HEK293 (cell line): ENCODE measurements around the gene PLA2G1B.

Experiments
- CTCF ChIA-PET: fragments of 350-600 bp; formaldehyde crosslinking; extraction: SDS; loops from one replicate; lab custom pipeline; 2021; ENCODE audit warnings: antibody characterized with exemption; lab: Yijun Ruan, JAX
- POLR2A ChIA-PET: fragments of 300-600 bp; formaldehyde crosslinking; extraction: SDS; loops from one replicate; lab custom pipeline; 2020; ENCODE audit warnings: antibody characterized with exemption, inconsistent platforms; lab: Yijun Ruan, JAX
- H3K27ac ChIP-seq: fragments of 200-500 bp; sonication (Bioruptor generic); 2 replicates; pipeline ENCODE4 v1.5.1; 2014; ENCODE audit warnings: low read depth, low read length, control low read depth, inconsistent platforms; ENCODE audit errors: extremely low read depth
- H3K36me3 ChIP-seq, 2 experiments: fragments of 200-500 bp in 1 of 2; sonication (Bioruptor generic) in 1 of 2; 1 replicate in 1 of 2; 2 replicates in 1 of 2; pipeline ENCODE4 v1.5.1; 2014 to 2017; ENCODE audit warnings: inconsistent platforms in 2 of 2, low read length in 2 of 2; ENCODE audit not compliant: control insufficient read depth in 2 of 2, insufficient read depth in 1 of 2
- H3K4me1 ChIP-seq: fragments of 200-500 bp; sonication (Bioruptor generic); 2 replicates; pipeline ENCODE4 v1.5.1; 2014; ENCODE audit warnings: mild to moderate bottlenecking, low read length, inconsistent platforms; ENCODE audit not compliant: control insufficient read depth, insufficient read depth
- H3K4me3 ChIP-seq: 2 replicates; pipeline ENCODE4 v1.5.1; 2011; ENCODE audit warnings: low read depth, mild to moderate bottlenecking, control low read depth, low read length, moderate library complexity
- H3K9me3 ChIP-seq: fragments of 200-500 bp; sonication (Bioruptor generic); 2 replicates; pipeline ENCODE4 v1.5.1; 2014; ENCODE audit warnings: low read depth, low read length, inconsistent platforms; ENCODE audit not compliant: control insufficient read depth, insufficient read depth
- GLI2 ChIP-seq: fragments of 450-650 bp; formaldehyde crosslinking; IDR thresholded peaks from 2 replicates; pipeline ENCODE4; 2017; ENCODE audit warnings: missing biosample characterization, missing genetic modification characterization, low read depth, borderline replicate concordance
- GLI4 ChIP-seq: fragments of 450-650 bp; formaldehyde crosslinking; IDR thresholded peaks from 2 replicates; pipeline ENCODE4 v1.5.1; 2016; ENCODE audit warnings: missing biosample characterization, missing genetic modification characterization
- HOXC10 ChIP-seq: sonication (generic); formaldehyde crosslinking; IDR thresholded peaks from 2 replicates; pipeline ENCODE4 v1.8.1; 2023; ENCODE audit warnings: mild to moderate bottlenecking, missing genetic modification reagents
- HOXD13 ChIP-seq: sonication (generic); formaldehyde crosslinking; IDR thresholded peaks from 2 replicates; pipeline ENCODE4 v1.8.0; 2022; ENCODE audit warnings: missing genetic modification reagents, borderline replicate concordance
- ZBTB6 ChIP-seq: fragments of 450-650 bp; formaldehyde crosslinking; IDR thresholded peaks from 2 replicates; pipeline ENCODE4 v1.5.1; 2017; ENCODE audit warnings: missing biosample characterization, missing genetic modification characterization
- ZBTB7A ChIP-seq: fragments of 450-650 bp; formaldehyde crosslinking; IDR thresholded peaks from 2 replicates; pipeline ENCODE4 v1.5.1; 2016; ENCODE audit warnings: low read depth, missing biosample characterization, missing genetic modification characterization
- ZBTB8A ChIP-seq: fragments of 450-650 bp; formaldehyde crosslinking; IDR thresholded peaks from 2 replicates; pipeline ENCODE4 v1.5.1; 2016; ENCODE audit warnings: missing biosample characterization, missing genetic modification characterization
- ZNF10 ChIP-seq: fragments of 450-650 bp; formaldehyde crosslinking; IDR thresholded peaks from 2 replicates; pipeline ENCODE4 v1.5.1; 2017; ENCODE audit warnings: missing biosample characterization, missing genetic modification characterization
- ZNF132 ChIP-seq: fragments of 450-650 bp; formaldehyde crosslinking; IDR thresholded peaks from 2 replicates; pipeline ENCODE4 v1.5.1; 2017; ENCODE audit warnings: missing biosample characterization, missing genetic modification characterization, borderline replicate concordance
- ZNF146 ChIP-seq: fragments of 450-650 bp; formaldehyde crosslinking; IDR thresholded peaks from 2 replicates; pipeline ENCODE4 v1.5.1; 2016; ENCODE audit warnings: missing biosample characterization, missing genetic modification characterization
- ZNF175 ChIP-seq: fragments of 450-650 bp; formaldehyde crosslinking; IDR thresholded peaks from 2 replicates; pipeline ENCODE4 v1.5.1; 2016; ENCODE audit warnings: missing biosample characterization, missing genetic modification characterization
- ZNF23 ChIP-seq: fragments of 450-650 bp; formaldehyde crosslinking; IDR thresholded peaks from 2 replicates; pipeline ENCODE4 v1.5.1; 2016; ENCODE audit warnings: missing biosample characterization, missing genetic modification characterization, borderline replicate concordance
- ZNF266 ChIP-seq: fragments of 450-650 bp; formaldehyde crosslinking; IDR thresholded peaks from 2 replicates; pipeline ENCODE4 v1.5.1; 2016; ENCODE audit warnings: missing biosample characterization, missing genetic modification characterization, low read depth
- ZNF302 ChIP-seq: fragments of 450-650 bp; formaldehyde crosslinking; IDR thresholded peaks from 2 replicates; pipeline ENCODE4 v1.5.1; 2016; ENCODE audit warnings: missing biosample characterization, missing genetic modification characterization, low read depth
- ZNF324 ChIP-seq: fragments of 450-650 bp; formaldehyde crosslinking; IDR thresholded peaks from 2 replicates; pipeline ENCODE4 v1.5.1; 2016; ENCODE audit warnings: missing biosample characterization, missing genetic modification characterization
- ZNF341 ChIP-seq: fragments of 450-650 bp; formaldehyde crosslinking; IDR thresholded peaks from 2 replicates; pipeline ENCODE4; 2016; ENCODE audit warnings: low read depth, missing biosample characterization, missing genetic modification characterization
- ZNF391 ChIP-seq: fragments of 450-650 bp; formaldehyde crosslinking; IDR thresholded peaks from 2 replicates; pipeline ENCODE4 v1.5.1; 2016; ENCODE audit warnings: low read depth, missing biosample characterization, missing genetic modification characterization, borderline replicate concordance
- ZNF423 ChIP-seq: fragments of 450-650 bp; formaldehyde crosslinking; IDR thresholded peaks from 2 replicates; pipeline ENCODE4 v1.5.1; 2016; ENCODE audit warnings: missing biosample characterization, missing genetic modification characterization
- ZNF544 ChIP-seq: fragments of 450-650 bp; formaldehyde crosslinking; IDR thresholded peaks from 2 replicates; pipeline ENCODE4 v1.5.0; 2017; ENCODE audit warnings: missing biosample characterization, missing genetic modification characterization
- ZNF548 ChIP-seq: fragments of 450-650 bp; formaldehyde crosslinking; IDR thresholded peaks from 2 replicates; pipeline ENCODE4 v1.5.1; 2016; ENCODE audit warnings: missing biosample characterization, missing genetic modification characterization
- ZNF596 ChIP-seq: fragments of 450-650 bp; IDR thresholded peaks from 2 replicates; pipeline ENCODE4 v1.5.0; 2018; ENCODE audit warnings: missing biosample characterization, mild to moderate bottlenecking, missing genetic modification characterization, moderate library complexity
- ZNF76 ChIP-seq: fragments of 450-650 bp; formaldehyde crosslinking; IDR thresholded peaks from 2 replicates; pipeline ENCODE4; 2016; ENCODE audit warnings: low read depth, missing biosample characterization, missing genetic modification characterization, borderline replicate concordance
- ZNF792 ChIP-seq: fragments of 450-650 bp; formaldehyde crosslinking; IDR thresholded peaks from 2 replicates; pipeline ENCODE4 v1.5.1; 2016; ENCODE audit warnings: missing biosample characterization, missing genetic modification characterization
- ZSCAN16 ChIP-seq: fragments of 450-650 bp; formaldehyde crosslinking; IDR thresholded peaks from 2 replicates; pipeline ENCODE4 v1.5.1; 2016; ENCODE audit warnings: missing biosample characterization, missing genetic modification characterization
- ZSCAN23 ChIP-seq: fragments of 450-650 bp; formaldehyde crosslinking; IDR thresholded peaks from 2 replicates; pipeline ENCODE4 v1.5.1; 2016; ENCODE audit warnings: missing biosample characterization, missing genetic modification characterization
- TF ChIP-seq, protein P1 (sequence below): fragments of 450-650 bp; formaldehyde crosslinking; IDR thresholded peaks from 2 replicates; pipeline ENCODE4 v1.5.1; 2016; ENCODE audit warnings: missing biosample characterization, missing genetic modification characterization
- TF ChIP-seq, protein P2 (sequence below): fragments of 450-650 bp; formaldehyde crosslinking; IDR thresholded peaks from 2 replicates; pipeline ENCODE4 v1.5.1; 2016; ENCODE audit warnings: missing biosample characterization, missing genetic modification characterization, borderline replicate concordance

Gene PLA2G1B

DNA sequence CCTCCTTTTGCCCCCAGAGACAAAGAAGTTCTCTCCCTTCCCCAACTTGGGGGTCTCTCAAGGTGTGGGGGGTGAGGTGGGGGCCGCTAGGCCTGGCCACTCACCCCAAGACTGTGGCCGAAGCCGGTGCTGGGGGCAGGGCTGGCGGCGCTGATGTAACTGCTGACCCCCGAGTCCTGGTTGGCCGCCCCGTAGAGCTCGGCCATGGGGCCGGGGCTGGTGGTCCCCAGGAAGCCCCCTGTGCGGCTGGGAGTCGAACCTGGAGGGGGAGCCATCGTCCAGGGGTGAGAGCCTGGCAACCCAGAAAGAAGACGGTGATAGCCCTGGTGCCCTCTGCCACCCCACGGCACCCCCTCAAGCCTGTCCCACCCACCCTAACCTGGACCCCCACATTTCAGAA is 18.5 kb upstream of the PLA2G1B start:
- ChIA-PET CTCF (interaction anchor here (0.7 to 0.9 kb wide), 2 partner anchors 19 to 1450 kb away, joined by 4 to 8 read pairs; no protein-coding TSS in a partner anchor), POLR2A (no interaction called here)
- Histone ChIP-seq H3K9me3 (no peaks in the 10 kb centered on the region), H3K4me3 (no peak overlapping the region), H3K36me3 (peaks cover 7 to 55% of the 10 kb centered on the region in 2 experiments; a peak in 2 of 3 replicates), H3K27ac (no peak overlapping the region), H3K4me1 (no peaks in the 10 kb centered on the region)
- TF ChIP-seq HOXD13 (CRISPR knock-in tag) (no peak), ZBTB8A (tag by site-specific recombination) (no peak), ZNF596 (tag by site-specific recombination) (no peak), ZNF132 (no peak), ZNF266 (no peak), ZNF10 (tag by site-specific recombination) (no peak), ZNF175 (tag by site-specific recombination) (no peak), ZNF548 (no peak), ZBTB7A (tag by site-specific recombination) (no peak), ZSCAN23 (tag by site-specific recombination) (no peak)
- TF ChIP-seq, protein P1, sequence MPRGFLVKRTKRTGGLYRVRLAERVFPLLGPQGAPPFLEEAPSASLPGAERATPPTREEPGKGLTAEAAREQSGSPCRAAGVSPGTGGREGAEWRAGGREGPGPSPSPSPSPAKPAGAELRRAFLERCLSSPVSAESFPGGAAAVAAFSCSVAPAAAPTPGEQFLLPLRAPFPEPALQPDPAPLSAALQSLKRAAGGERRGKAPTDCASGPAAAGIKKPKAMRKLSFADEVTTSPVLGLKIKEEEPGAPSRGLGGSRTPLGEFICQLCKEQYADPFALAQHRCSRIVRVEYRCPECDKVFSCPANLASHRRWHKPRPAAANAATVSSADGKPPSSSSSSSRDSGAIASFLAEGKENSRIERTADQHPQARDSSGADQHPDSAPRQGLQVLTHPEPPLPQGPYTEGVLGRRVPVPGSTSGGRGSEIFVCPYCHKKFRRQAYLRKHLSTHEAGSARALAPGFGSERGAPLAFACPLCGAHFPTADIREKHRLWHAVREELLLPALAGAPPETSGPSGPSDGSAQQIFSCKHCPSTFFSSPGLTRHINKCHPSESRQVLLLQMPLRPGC (tag by site-specific recombination): no peak

DNA sequence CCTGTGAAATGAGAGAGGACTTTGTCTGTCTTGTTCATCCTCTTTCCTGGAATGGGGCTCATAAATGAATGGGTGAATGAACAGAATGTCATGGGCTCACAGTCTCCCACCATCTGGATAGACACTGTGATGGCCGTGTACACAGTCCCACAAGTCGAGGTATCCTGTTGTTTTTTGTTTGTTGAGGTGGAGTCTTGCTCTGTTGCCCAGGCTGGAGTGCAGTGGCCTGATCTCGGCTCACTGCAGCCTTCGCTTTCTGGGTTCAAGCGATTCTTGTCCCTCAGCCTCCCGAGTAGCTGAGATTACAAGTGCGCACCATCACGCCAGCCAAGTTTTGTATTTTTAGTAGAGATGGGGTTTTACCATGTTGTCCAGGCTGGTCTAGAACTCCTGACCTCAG is 16.1 kb upstream of the PLA2G1B start:
- H3K4me1 ChIP-seq: no peaks in the 10 kb centered on the region
- ChIA-PET CTCF (interaction anchor here (0.7 kb wide), 1 partner anchor 16 kb away, joined by 3 read pairs; no protein-coding TSS in a partner anchor), POLR2A (no interaction called here)
- H3K9me3 ChIP-seq: no peaks in the 10 kb centered on the region
- no peak overlapping the region for H3K27ac ChIP-seq
- peaks cover 3 to 37% of the 10 kb centered on the region in 2 experiments; a peak in 2 of 3 replicates for H3K36me3 ChIP-seq
- H3K4me3 ChIP-seq: no peak overlapping the region
- TF ChIP-seq, protein P2, sequence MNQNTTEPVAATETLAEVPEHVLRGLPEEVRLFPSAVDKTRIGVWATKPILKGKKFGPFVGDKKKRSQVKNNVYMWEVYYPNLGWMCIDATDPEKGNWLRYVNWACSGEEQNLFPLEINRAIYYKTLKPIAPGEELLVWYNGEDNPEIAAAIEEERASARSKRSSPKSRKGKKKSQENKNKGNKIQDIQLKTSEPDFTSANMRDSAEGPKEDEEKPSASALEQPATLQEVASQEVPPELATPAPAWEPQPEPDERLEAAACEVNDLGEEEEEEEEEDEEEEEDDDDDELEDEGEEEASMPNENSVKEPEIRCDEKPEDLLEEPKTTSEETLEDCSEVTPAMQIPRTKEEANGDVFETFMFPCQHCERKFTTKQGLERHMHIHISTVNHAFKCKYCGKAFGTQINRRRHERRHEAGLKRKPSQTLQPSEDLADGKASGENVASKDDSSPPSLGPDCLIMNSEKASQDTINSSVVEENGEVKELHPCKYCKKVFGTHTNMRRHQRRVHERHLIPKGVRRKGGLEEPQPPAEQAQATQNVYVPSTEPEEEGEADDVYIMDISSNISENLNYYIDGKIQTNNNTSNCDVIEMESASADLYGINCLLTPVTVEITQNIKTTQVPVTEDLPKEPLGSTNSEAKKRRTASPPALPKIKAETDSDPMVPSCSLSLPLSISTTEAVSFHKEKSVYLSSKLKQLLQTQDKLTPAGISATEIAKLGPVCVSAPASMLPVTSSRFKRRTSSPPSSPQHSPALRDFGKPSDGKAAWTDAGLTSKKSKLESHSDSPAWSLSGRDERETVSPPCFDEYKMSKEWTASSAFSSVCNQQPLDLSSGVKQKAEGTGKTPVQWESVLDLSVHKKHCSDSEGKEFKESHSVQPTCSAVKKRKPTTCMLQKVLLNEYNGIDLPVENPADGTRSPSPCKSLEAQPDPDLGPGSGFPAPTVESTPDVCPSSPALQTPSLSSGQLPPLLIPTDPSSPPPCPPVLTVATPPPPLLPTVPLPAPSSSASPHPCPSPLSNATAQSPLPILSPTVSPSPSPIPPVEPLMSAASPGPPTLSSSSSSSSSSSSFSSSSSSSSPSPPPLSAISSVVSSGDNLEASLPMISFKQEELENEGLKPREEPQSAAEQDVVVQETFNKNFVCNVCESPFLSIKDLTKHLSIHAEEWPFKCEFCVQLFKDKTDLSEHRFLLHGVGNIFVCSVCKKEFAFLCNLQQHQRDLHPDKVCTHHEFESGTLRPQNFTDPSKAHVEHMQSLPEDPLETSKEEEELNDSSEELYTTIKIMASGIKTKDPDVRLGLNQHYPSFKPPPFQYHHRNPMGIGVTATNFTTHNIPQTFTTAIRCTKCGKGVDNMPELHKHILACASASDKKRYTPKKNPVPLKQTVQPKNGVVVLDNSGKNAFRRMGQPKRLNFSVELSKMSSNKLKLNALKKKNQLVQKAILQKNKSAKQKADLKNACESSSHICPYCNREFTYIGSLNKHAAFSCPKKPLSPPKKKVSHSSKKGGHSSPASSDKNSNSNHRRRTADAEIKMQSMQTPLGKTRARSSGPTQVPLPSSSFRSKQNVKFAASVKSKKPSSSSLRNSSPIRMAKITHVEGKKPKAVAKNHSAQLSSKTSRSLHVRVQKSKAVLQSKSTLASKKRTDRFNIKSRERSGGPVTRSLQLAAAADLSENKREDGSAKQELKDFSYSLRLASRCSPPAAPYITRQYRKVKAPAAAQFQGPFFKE: no peak
- TF ChIP-seq ZNF544 (tag by site-specific recombination): no peak
- no peak for TF ChIP-seq ZNF391 (tag by site-specific recombination)
- no peak for TF ChIP-seq ZNF341 (tag by site-specific recombination)
- no peak for TF ChIP-seq GLI4
- TF ChIP-seq ZNF423 (tag by site-specific recombination): no peak
- no peak for TF ChIP-seq GLI2 (tag by site-specific recombination)
- TF ChIP-seq ZNF23 (tag by site-specific recombination): no peak
- no peak for TF ChIP-seq ZNF324 (tag by site-specific recombination)
- no peak for TF ChIP-seq ZNF10 (tag by site-specific recombination)
- no peak for TF ChIP-seq ZNF175 (tag by site-specific recombination)
- TF ChIP-seq ZNF146: no peak
- no peak for TF ChIP-seq ZNF76 (tag by site-specific recombination)
- no peak for TF ChIP-seq HOXC10 (CRISPR knock-in tag)
- TF ChIP-seq ZSCAN16 (tag by site-specific recombination): no peak
- no peak for TF ChIP-seq ZNF302 (tag by site-specific recombination)
- TF ChIP-seq ZBTB6 (tag by site-specific recombination): no peak
- no peak for TF ChIP-seq ZNF792 (tag by site-specific recombination)
